GM23248 (cell line): ENCODE measurements around the gene B3GNT5.

Experiments used
- EZH2 ChIP-seq: fragments of 200-600 bp; sonication (generic); IDR thresholded peaks from 2 replicates; pipeline ENCODE4 v1.6.1; 2018; ENCODE audit warnings: antibody characterized with exemption, mild to moderate bottlenecking; ENCODE audit not compliant: insufficient read depth, poor library complexity, severe bottlenecking
- EZH2phosphoT487 ChIP-seq: fragments of 200-600 bp; sonication (generic); IDR thresholded peaks from 2 replicates; pipeline ENCODE4 v1.6.1; 2018; ENCODE audit warnings: antibody characterized with exemption, moderate library complexity, mild to moderate bottlenecking, low read depth; ENCODE audit not compliant: insufficient read depth

DNA sequence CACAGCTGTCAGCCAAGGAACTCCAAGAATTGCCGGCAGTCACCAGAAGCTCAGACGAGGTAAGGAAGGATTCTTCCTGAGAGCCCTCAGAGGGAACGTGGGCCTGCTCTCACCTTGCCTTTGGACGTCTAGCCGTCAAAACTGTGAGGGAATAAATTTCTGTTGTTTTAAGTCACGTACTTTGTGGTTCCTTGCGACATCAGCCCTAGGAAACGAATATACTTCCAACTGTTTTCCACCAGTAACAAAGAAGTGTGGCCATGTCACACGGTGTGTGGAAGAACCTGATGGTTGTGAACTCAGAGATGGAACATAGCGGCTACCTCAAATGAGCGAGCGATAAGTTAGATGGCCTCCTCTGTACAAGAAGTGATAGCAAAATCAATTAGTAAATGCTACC is 41.0 kb upstream of the B3GNT5 start:
- TF ChIP-seq EZH2phosphoT487 (no peak), EZH2 (no peak)
